Measurements from ENCODE around the gene TIMM9.
"Not testable (repeated sequence)": the region's sequence is repeated elsewhere in the genome, so short reads cannot be mapped to it uniquely, and the experiment has no call there.

TIMM9 gene

DNA sequence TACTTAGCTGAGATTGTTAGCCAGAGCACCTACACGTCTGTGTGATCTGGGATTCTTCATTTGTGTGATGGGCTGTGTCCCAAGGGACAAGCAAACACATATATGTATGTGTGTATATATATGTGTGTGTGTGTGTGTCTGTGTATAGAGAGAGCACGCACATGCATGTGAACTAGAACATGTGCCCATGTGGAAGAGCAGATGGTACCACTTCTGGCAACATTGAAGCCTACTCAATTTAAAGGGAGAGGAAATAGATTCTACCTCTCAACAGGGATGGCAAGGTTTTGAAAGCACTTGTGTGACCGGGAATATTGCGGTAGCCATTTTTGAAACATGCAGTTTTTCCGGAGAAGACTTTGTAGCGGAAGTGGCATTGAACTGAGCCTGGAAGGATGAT is 30.2 kb downstream of the TIMM9 start:
- DNase-seq, result no peak

DNA sequence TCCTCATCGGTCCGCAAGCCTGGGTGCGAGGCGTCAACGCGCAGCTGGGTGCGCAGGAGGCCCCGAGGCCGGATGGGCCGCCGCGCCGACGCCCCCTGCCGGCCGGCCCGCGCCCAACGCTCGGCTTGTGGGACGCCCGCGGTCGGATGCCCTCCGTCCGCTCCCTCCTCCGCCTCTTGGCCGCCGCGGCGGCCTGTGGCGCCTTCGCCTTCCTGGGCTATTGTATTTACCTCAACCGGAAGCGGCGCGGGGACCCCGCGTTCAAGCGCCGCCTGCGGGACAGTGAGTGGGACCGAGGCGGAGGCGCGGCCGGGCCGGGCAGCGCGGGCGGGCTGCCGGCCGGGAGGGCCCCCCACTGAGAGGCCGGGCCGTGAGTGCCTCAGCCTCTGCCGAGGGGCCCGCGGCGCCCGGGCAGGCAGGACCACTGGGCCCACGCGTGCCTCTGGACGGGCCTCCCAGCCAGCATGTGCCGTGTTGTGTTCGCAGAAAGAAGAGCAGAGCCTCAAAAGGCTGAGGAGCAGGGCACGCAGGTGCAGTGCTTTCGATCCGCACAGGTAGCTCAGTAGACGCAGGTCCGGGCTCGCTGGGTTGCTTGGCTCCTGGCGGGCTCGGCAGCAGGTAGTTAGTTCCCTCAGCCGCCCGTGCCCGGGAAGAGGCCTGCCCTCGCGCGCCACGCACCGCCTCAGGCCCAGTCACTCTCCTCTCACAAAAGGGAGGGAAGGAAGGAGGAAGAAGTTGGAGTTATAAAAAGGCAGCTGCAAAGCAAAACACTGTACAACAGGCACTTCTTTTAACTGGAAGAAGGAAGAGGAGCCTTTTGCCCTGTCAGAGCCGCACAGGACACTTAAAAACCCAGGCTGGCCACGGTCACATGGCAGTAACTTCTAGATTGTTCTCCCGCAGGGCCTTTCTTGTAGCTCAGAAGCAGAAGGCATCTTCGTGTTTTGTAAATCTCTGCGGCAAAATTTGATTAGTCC is 31.2 kb downstream of the TIMM9 start, which contains the start of gene TOMM20L:
TOMM20L (plus strand) TSS at position 119 of the 977 bp plus-strand sequence; CDS start at position 147, 28 bp downstream.
- DNase-seq, result peak; percentile 63

DNA sequence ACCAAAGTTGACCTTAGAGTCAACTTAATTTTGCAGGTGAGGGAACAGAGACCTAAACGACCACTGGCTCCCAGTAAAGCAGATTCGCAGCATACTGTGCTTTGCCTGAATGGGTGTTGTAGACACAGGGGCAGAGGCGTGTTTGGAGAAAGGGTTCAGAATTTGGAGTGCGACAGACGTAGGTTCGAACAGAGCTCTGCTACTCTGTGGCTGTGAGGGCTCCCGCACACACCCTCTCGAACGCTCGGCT is 31.8 kb downstream of the TIMM9 start:
- DNase-seq, result no peak

DNA sequence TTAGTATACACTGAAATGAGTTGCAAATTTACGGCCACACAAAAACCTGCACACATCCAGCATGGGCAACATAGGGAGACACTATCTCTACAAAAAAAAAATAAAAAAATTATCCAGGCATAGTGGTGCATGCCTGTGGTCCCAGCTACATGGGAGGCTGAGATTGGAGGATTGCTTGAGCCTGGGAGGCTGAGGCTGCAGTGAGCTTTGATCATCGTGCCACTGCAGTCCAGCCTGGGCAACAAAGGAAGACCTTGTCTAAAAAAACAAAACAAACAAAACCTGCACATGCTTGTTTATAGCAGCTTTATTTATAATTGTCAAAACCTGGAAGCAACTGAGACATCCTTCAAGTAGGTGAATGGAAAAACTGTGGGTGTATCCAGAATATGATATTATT is 36.5 kb downstream of the TIMM9 start:
- DNase-seq, result no peak

DNA sequence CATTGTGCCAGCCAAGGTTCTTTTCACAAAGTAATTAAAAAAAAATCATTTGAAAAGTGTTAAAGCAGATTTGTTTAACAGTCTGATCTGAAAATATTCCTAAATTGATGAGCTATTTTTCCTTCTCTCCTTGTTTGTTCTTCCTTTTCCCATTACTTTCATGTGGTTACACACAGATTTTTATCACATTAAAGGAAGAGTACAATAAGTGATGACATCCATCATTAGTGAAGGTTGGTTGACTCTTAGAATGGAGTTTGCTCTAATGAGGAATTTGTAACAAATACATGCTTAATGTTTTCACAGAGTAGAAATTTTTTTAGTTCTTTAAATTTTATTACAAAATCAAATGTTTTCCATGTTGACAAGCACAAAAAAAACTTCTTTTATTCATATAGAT is 50.5 kb downstream of the TIMM9 start:
- no peak for DNase-seq

DNA sequence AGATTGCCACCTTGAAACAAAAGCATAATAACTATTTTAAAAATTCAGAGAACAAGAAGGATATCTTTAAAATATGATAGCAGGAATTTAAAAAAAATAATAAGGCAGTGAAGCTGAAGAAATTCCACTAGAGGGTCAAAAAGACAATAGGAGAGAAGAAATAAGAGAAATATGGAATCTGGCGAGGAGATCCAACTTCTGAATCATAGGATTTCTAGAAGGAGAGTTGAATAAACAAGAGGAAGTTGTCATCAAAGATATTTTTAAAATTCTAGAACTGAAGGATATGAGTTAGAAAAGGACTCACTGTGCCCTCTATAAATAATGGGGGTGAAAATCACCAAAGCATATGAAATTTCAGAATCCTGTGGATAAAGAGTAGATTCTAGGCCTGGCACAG is 58.4 kb downstream of the TIMM9 start:
- no peak for DNase-seq

DNA sequence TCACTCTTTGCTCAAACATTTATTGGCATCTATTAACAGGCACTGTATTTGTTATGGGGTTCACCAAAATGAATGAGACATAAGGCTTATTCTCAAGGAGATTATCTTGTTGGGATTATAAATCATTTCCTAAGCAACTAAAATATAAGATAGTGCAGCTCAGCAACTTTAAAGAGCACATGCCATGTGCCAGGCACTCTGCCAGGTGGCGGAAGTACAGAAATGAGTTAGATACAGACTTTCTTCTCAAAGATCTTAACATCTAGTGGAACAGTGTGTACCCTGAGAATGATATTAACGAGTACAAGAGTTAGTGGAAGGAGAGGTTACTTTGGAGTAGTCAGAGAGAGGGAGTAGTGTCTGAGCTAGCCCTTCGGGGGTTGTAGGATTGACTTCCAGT is 60.0 kb downstream of the TIMM9 start:
- DNase-seq, result no peak

DNA sequence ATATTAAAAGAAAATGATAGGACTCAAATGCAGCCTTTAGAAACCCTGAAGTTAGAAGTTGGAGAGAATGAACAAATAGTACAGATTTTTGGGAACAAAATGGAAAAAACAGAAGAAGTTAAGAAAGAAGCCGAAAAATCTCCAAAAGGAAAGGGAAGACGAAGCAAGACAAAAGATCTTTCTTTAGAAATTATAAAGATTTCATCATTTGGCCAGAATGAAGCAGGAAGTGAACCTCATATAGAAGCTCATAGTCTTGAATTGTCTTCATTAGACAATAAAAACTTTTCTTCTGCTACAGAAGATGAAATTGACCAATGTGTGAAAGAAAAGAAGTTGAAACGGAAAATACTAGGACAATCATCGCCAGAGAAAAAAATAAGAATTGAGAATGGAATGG is 63.0 kb downstream of the TIMM9 start:
- DNase-seq, result no peak

DNA sequence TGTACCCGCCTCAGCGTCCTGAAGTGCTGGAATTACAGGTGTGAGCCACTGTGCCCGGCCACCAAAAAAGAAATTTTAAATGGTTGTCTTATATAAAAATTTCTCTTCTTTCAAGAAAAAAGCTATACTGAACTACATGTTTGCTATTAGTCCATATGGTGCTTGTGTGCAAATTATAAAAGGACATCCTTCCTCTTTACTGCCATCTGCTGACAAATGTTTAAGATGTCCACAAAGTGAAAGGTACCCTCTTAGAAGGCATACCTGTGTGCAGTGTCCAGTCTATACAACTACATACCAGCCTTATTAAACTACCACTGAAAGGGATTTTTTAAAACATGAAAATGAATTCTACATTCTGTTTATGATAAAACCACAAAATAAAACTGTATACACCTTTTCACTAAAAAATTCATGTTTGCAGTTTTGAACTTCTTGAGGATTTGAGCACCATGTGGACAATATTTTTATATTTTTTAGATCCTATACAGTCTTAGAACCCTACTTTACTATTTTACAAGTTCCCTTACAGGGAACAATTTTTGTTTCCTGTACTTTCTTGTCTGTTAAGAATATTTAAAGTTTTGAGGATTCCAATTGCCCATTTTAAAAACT is 64.4 kb downstream of the TIMM9 start:
- DNase-seq, result no peak

DNA sequence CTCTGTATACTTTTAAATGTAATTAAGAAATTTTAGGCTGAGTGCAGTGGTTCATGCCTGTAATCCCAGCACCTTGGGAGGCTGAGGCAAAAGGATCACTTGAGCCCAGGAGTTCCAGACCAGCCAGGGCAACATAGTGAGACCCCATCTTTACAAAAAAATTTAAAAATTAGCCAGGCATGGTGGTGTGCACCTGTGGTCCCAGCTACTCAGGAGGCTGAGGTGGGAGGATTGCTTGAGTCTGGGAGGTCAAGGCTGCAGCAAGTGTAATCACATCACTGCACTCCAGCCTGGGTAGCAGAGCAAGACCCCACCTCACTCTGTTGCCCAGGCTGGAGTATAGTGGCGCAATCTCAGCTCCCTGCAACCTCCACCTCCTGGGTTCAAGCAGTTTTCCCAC is 65.1 kb downstream of the TIMM9 start:
- DNase-seq, result not testable (repeated sequence)

All from stimulated activated naive CD4-positive, alpha-beta T cell treated with Interleukin-2 at 50 U/mL for 16 hours (primary cell).